RWPE1 (cell line): ENCODE results near the gene PARD6G.
A peak's percentile ranks its signal among the peaks of the same experiment; 100 is the strongest.

Experiments
- CTCF ChIA-PET: fragments of 350-600 bp; sonication (Branson Sonifier 250); formaldehyde crosslinking; extraction: SDS; loops from one replicate; lab custom pipeline; 2021; lab: Yijun Ruan, JAX
- POLR2A ChIA-PET: fragments of 400-600 bp; formaldehyde crosslinking; extraction: SDS; loops from one replicate; lab custom pipeline; 2020; ENCODE audit warnings: antibody characterized with exemption; ENCODE audit not compliant: low non-redundant PET; lab: Yijun Ruan, JAX
- DNase-seq: peaks from one replicate; pipeline ENCODE4 v3.0.0; 2012; ENCODE audit warnings: low spot score
- H3K27ac ChIP-seq: fragments of 450-650 bp; 2 replicates; pipeline ENCODE4 v1.5.1; 2017
- TF ChIP-seq, protein P1 (sequence below): fragments of 450-650 bp; conservative IDR thresholded peaks from 2 replicates; pipeline ENCODE4 v1.5.1; 2017; ENCODE audit warnings: low read depth, mild to moderate bottlenecking

PARD6G gene

DNA sequence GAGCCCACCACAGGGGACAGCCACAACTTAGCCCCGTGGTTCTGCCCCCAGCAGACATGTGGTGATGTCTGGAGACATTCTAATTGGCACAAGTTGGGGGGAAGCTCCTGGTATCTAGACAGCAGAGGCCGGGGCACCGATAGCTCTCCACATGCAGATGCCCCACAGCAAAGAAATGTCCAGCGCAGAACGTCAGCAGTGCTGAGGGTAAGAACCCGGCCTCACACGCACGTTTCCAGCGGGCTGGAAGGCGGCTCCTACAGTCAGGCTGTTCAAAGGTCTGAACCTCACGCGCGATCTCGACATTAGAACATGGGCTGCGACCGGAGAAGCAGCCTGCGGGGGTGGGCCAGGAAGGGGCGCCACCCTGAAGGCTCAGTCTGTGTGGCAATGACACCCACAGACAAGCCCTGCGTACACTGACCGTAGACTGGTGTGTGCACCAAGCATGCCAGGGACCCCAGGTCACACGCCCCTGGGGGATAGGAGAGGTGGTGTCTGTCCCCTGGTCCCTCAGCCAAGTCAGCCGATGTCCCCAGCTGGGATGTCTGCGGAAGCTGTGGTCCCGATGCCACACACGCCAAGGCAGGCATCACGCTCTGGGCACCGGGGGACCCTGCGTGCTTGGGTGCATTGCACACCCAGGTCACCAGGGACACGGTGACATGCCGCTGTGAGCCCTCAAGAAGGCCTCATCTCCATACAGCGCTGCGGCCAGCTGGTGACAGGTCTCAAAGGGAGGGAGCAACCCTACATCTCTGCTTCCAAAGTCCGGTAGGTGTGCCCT lies 66.3 kb downstream of the PARD6G start:
- DNase-seq: no peak
- H3K27ac ChIP-seq: peak overlapping the region; percentile 91
- ChIA-PET CTCF (interaction anchor here (1.6 kb wide), 1 partner anchor 23 kb away, joined by 4 read pairs; no protein-coding TSS in a partner anchor), POLR2A (no interaction called here)
- TF ChIP-seq, protein P1, sequence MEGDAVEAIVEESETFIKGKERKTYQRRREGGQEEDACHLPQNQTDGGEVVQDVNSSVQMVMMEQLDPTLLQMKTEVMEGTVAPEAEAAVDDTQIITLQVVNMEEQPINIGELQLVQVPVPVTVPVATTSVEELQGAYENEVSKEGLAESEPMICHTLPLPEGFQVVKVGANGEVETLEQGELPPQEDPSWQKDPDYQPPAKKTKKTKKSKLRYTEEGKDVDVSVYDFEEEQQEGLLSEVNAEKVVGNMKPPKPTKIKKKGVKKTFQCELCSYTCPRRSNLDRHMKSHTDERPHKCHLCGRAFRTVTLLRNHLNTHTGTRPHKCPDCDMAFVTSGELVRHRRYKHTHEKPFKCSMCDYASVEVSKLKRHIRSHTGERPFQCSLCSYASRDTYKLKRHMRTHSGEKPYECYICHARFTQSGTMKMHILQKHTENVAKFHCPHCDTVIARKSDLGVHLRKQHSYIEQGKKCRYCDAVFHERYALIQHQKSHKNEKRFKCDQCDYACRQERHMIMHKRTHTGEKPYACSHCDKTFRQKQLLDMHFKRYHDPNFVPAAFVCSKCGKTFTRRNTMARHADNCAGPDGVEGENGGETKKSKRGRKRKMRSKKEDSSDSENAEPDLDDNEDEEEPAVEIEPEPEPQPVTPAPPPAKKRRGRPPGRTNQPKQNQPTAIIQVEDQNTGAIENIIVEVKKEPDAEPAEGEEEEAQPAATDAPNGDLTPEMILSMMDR: no peak

DNA sequence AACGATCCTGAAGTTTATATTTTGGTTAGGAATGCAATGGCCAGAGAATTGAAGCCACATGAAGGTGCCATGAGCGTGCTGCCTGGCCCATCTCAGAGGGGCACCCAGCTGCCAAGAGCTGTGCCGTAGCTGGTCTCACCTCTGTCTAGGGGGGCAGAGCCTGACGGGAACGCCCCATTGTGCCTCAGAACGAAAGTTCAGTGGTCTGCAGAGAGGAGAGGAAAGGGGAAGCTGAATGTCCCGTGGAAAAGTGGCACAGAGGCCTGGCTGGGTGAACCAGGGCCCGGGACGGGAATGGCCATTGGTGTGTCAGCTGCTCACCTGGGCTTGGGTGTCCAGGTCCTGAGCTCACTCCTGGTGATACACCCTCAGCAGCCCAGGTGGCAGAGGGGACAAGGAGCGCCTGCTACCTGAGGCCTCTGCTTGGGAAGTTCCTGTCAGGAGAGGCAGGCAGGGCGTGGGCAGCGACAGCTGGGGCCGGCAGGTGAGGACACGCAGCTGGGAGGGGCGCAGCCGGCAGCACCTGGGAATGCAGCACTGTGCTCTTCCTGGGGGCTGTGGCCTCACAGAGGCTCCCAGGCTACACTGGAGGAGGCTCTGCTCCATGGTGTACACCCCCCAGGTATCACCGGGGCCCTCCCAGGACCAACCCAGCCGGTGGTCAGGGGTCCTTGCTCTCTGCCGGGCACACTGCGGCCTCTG lies 67.3 kb downstream of the PARD6G start:
- DNase-seq: peak; percentile 68
- H3K27ac ChIP-seq: peak overlapping the region; percentile 91
- TF ChIP-seq, protein P1: no peak
- ChIA-PET POLR2A (no interaction called here), CTCF (interaction anchor here (1.6 kb wide), 1 partner anchor 22 kb away, joined by 4 read pairs; no protein-coding TSS in a partner anchor)

DNA sequence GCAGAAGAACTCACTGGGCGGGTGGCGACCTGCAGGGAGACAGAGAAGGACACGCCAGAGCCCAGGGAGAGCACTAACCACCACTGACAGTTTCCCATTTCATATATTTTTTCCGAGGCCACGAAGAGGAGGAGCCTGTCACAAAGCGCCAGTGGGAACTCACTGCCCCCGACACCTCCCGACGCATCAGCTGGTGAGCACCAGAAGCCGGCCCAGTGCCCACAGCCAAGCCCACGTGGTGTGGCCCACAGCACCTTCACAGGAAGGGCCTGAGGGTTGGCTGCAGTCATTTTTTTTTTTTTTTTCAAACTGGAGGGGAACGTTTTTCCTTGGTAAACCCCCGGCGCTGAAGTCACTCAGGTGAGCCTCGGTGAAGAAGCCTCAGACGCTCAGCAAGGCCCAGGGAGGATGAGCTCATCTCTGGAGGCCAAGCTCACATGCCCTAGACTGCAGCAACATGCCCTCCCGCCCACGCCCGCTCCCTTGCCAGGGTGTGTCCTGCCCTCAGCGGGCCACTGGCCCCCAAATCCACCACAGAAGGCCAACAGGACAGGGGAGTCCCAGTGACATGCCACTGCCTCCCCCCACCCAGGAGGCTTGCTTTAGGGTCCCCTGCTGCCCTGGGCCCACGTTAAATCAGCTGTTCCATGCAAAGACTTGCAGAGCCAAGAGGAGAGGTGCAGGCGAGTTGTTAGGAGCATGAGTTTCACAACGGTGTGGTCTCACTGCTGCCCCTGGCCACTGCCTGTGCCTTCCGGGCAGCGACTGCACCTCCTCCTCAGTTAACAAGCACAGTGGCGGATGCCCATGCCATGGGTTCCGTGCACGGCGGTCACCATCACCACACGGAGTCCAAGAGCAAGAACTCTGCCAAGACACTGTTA lies 68.1 kb downstream of the PARD6G start:
- ChIA-PET CTCF (interaction anchor here (0.8 to 1.6 kb wide), 2 partner anchors 10 to 21 kb away, joined by 3 to 4 read pairs; no protein-coding TSS in a partner anchor), POLR2A (no interaction called here)

DNA sequence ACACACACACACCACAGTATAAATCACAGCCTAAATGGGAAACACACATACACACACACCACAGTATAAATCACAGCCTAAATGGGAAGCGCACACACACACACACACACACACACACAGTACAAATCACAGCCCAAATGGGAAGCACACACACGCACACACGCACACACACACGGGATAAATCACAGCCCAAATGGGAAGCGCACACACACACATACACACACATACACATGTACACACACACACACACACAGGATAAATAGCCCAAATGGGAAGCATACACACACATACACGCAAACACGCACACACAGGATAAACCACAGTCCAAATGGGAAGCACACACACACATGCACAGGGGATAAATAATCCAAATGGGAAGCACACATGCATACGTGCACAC lies 70.2 kb downstream of the PARD6G start:
- TF ChIP-seq, protein P1: no peak
- ChIA-PET POLR2A (no interaction called here), CTCF (no interaction called here)
- no peak for DNase-seq
- no peak overlapping the region for H3K27ac ChIP-seq

More for the DNA sequence above, 68.1 kb downstream of the PARD6G start:
- TF ChIP-seq, protein P1: no peak
- peak overlapping the region; percentile 91 for H3K27ac ChIP-seq
- peak; percentile 67 for DNase-seq

DNA sequence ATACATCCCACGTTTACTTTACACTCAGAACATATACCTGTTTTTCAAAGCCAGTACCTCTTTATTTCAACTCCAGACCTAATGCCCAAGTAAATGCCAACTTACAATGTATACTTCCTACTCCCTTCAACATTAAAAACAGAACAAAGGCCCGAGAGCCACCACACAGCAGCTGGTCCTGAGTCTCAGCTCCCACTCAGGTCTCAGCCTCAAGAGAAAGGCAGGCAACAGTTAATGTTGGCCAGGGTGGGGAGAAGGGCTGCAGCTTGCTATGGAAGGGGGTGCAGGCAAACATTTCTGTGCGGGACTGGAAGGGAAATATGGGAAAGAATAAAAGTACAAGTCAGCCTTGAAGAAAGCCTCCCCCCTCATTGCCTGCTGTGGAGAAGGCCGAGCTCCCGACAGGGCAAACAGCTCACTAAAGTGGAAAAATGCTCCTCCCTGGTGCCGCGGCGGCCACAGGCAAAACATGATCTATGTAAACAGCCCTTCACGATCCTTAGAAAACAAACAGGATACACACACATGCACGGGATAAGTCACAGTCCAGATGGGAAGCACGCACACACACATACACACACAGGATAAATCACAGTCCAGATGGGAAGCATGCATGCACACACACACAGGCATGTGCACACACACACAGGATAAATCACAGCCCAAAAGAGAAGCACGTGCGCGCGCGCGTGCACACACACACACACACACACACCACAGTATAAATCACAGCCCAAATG lies 70.8 kb downstream of the PARD6G start:
- ChIA-PET POLR2A (no interaction called here), CTCF (no interaction called here)
- TF ChIP-seq, protein P1: no peak
- H3K27ac ChIP-seq: no peak overlapping the region
- DNase-seq: no peak
